Pons (tissue), 1 donor: ENCODE data around the gene ANKRD50.
A peak's percentile ranks its signal among the peaks of the same experiment; 100 is the strongest.

Experiments
- DNase-seq: peaks from one replicate; pipeline ENCODE4 v3.0.0-alpha.2; 2016; ENCODE audit warnings: low spot score

Gene ANKRD50

GRCh38 chr4:124710015-124710741 lies 2.4 kb downstream of the ANKRD50 start:
- DNase-seq = peak; percentile 37

GRCh38 chr4:124708517-124709300 lies 3.8 kb downstream of the ANKRD50 start:
- no peak for DNase-seq

GRCh38 chr4:124705393-124705792 lies 7.1 kb downstream of the ANKRD50 start:
- DNase-seq = no peak

GRCh38 chr4:124703154-124703553 lies 9.4 kb downstream of the ANKRD50 start:
- peak; percentile 29 for DNase-seq

- DNase-seq = no peak
Measured at GRCh38 chr4:124697441-124697840, 15.1 kb downstream of the ANKRD50 start.

GRCh38 chr4:124696182-124696581 lies 16.4 kb downstream of the ANKRD50 start:
- no peak for DNase-seq

GRCh38 chr4:124694946-124695598 lies 17.5 kb downstream of the ANKRD50 start:
- DNase-seq = no peak

- no peak for DNase-seq
Measured at GRCh38 chr4:124694306-124694705, 18.2 kb downstream of the ANKRD50 start.

- no peak for DNase-seq
Measured at GRCh38 chr4:124691801-124692200, 20.7 kb downstream of the ANKRD50 start.

GRCh38 chr4:124686279-124686678 lies 26.3 kb downstream of the ANKRD50 start:
- DNase-seq = no peak

- DNase-seq = peak; percentile 45
Measured at GRCh38 chr4:124685851-124686250, 26.7 kb downstream of the ANKRD50 start.

GRCh38 chr4:124684301-124684700 lies 28.2 kb downstream of the ANKRD50 start:
- no peak for DNase-seq

GRCh38 chr4:124682384-124682783 lies 30.1 kb downstream of the ANKRD50 start:
- no peak for DNase-seq

- DNase-seq = peak; percentile 26
Measured at GRCh38 chr4:124666496-124666895, 46.0 kb downstream of the ANKRD50 start.

- no peak for DNase-seq
Measured at GRCh38 chr4:124658795-124659194, 53.7 kb downstream of the ANKRD50 start.

GRCh38 chr4:124650614-124651013 lies 61.9 kb downstream of the ANKRD50 start:
- DNase-seq = no peak

GRCh38 chr4:124647599-124647998 lies 64.9 kb downstream of the ANKRD50 start:
- DNase-seq = no peak

GRCh38 chr4:124644621-124645020 lies 67.9 kb downstream of the ANKRD50 start:
- DNase-seq = no peak

GRCh38 chr4:124642846-124643245 lies 69.7 kb downstream of the ANKRD50 start:
- DNase-seq = no peak

GRCh38 chr4:124641715-124642381 lies 70.7 kb downstream of the ANKRD50 start:
- no peak for DNase-seq

- DNase-seq = no peak
Measured at GRCh38 chr4:124640022-124640730, 72.4 kb downstream of the ANKRD50 start.

GRCh38 chr4:124637321-124637720 lies 75.2 kb downstream of the ANKRD50 start:
- DNase-seq = no peak
